GM12873 (cell line): Measurements from ENCODE around the gene ACACA.

Experiments used
- TF ChIP-seq, protein P1 (sequence below): IDR thresholded peaks from 2 replicates; pipeline ENCODE4 v1.5.1; 2012; ENCODE audit warnings: low read depth, mild to moderate bottlenecking, moderate library complexity, low read length, control low read depth; ENCODE audit not compliant: insufficient read depth; ENCODE audit errors: missing control alignments

The ACACA gene

DNA sequence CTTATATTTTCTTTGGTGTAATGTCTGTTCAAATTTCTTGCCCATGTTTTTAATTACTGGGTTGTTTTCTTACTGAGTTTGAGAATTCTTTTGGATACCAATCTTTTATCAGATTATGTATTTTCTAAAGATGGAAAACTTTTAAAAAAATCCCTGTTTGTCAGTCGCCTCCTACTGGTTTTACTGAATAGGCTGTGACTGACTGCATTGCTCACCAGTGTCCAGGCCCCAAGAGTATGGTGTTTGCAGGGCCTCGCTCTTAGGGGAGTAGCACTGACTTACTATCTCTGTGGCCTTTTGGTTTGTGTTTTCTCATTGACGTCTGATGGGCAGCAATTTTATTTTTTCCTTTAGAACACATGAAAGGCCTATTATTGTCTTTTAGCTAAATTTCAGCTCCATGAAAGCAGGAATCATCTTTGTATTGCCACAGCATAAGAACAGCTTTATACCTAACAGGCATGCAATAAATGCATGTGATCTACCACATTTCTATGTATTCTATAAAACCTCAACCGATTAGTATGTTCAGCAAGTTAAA, 269.5 kb downstream of the ACACA start:
- TF ChIP-seq, protein P1, sequence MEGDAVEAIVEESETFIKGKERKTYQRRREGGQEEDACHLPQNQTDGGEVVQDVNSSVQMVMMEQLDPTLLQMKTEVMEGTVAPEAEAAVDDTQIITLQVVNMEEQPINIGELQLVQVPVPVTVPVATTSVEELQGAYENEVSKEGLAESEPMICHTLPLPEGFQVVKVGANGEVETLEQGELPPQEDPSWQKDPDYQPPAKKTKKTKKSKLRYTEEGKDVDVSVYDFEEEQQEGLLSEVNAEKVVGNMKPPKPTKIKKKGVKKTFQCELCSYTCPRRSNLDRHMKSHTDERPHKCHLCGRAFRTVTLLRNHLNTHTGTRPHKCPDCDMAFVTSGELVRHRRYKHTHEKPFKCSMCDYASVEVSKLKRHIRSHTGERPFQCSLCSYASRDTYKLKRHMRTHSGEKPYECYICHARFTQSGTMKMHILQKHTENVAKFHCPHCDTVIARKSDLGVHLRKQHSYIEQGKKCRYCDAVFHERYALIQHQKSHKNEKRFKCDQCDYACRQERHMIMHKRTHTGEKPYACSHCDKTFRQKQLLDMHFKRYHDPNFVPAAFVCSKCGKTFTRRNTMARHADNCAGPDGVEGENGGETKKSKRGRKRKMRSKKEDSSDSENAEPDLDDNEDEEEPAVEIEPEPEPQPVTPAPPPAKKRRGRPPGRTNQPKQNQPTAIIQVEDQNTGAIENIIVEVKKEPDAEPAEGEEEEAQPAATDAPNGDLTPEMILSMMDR = no peak

DNA sequence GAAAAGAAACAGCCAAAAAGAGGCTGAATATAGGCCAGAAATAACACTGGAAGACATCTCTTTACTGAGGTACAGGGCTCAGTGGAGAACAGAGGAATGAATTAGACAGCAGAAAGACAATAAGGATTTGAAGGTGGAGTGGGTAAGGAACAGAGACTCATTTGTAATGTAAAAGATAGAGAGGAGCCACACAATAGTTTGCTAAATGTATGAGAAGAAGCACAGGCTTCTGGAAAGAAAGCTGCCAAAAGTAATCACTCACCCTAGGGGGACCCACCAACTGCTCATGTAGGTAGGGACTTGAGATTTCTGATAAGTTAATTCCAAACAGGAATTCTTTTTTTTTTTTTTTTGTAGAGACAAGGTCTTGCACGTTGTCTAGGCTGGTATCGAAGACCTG, 271.1 kb downstream of the ACACA start:
- TF ChIP-seq, protein P1 = no peak

DNA sequence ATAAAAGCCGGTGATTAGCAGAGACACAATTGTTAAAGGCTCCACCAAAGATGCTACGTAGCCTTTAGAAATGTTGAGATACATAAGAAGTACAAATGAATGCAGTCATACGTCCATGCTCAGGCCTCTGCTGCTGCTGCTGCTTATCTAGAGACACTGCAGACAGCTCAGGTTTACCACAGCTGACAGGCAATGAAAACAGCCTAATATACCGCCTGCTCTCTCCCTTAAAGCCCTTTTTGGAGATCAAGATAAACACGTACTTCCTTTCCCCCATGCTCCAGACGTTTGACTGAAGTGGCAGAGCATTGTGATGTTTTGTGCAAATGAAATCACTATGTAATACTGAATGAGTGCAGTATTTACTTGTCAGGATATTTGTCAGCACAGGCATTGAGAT, 272.6 kb downstream of the ACACA start:
- TF ChIP-seq, protein P1 = no peak

DNA sequence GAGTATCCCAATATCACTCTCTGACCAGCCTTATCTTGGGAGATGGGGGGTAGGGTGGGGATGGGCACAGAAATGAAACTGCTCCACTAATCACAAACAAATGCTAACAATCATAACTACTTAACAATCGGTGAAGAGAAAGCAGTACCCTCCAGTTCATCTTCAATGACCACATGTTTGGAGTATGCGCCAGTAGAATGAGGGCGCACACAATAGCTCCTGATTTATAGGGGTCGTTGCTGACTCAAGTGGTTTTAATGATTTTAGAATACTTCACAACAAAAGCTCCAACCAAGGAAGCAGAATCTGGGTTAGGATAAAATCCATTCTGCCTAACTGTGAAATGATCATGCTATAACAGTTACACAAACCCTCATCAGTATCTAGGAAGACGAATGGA, 273.5 kb downstream of the ACACA start:
- TF ChIP-seq, protein P1 = no peak

DNA sequence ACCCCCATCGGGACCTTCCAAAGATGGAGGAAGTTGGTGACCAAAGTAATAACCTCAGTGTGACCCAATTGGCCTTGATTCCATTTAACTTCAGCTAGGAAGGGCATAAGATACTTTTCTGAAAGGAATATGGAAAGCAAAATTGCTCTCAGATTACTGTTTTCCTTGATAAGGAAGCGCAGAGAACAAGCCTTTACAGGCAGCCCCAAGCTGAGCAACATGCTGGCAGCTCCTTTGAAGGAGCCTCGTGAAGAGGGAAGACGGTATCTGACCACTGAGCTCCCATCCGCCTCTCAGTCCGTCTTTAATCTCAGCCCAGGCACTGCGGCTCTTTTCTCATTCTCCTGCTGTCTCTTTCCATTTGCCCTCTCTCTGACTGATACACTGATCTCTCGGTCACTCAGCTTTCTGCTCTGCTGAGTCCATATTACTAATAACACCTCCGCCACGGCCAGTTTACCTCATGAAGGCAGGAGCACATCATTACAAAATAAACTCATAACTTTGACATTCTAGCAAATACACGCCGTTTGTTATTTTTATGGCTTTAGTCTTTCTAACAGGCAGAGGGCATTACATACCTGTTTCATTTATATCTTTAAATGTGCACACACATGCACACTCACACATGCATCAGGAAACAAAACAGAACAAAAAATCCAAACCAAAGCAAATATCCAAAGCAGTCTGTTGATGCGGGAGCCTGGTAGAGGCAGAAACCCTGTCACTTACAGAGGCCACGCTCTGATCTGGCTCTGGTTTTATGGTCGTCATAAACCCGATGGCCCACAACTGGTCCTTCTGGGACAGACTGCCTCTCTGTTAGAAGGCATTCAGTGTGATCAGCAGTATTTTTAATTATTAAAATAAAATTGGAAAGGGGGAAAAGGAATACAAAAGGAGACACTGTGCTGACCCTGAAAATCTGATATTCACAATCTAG, 274.7 kb downstream of the ACACA start:
- TF ChIP-seq, protein P1 = no peak

DNA sequence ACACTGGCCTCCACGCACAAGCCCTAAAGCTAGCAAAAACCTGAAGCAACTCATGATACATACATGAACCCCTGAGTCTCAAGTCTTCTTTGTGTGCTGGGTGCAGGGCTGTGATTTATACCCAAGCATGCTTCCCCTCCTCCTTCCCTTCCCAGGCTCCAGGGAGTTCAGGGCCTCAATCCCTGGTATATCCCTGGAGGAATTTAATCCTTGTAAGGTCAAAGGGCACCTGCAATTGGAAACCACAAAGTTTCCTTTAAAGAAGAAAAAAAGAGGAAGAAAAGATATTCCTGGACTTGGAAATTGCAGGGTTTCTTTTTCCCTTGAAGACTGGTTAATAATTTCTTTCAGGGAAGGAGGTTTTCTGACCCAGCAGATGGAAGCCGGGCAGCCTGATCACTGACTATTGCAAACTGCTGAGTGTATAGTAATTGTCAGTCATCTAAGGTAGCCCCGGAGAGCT, 275.6 kb downstream of the ACACA start:
- TF ChIP-seq, protein P1 = no peak

DNA sequence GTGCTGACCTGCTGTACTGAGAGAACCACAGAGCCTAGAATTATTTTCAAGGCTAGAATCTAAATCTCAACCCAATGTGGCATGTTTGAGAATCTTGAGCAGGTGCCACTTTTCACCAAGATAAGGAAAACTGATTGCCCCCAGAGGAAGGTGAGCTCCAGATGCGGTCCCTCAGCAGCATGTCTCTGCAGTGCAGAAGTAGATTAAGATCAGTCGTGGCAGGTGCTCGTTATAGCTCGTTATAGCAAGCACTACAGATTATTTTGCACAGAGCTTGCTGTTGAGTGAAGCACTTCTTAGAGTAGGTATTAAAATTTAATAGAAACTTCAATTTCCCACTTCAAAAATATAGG, 281.8 kb downstream of the ACACA start:
- TF ChIP-seq, protein P1 = no peak
